ENCODE data around the gene SEC22A. TPM values are rescaled to one million over a fixed set of nuclear protein-coding genes. Genes with fewer than 3 reads are reported as not detected.

SEC22A gene
- total and polyA plus RNA-seq, 12 donors, result 4.6 to 67.2 (median 21.0) TPM

DNA sequence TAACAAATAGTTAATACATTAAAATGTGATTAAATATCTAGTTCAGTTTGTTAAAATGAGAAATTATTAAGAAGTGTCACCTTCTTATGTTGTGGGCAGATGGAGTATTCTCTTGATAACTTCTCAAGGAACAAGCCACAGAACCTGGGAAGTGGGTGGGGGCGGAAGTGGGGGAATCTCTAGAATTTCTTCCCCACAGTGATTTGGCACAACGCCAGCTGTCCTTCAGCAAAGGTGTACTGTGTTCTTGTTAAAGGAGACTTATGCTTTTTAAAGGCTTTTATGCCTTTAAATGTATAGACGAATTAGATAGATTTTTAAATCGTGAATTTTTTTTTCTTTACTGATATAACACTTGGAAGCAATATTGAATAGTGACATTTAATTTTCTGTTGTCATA lies 42.4 kb downstream of the SEC22A start:
- Histone ChIP-seq H3K27ac (no peak overlapping the region), H3K4me3 (no peak overlapping the region), H3K4me1 (replicated peaks in 1 of 2) (peaks cover 0 to 14% of the 10 kb centered on the region in 2 donors), H3K36me3 (replicated peaks in 1 of 2) (no peaks in the 10 kb centered on the region), H3K27me3 (no peaks in the 10 kb centered on the region), H3K9me3 (replicated peaks in 1 of 3) (no peaks in the 10 kb centered on the region)
- intact Hi-C loops (cut with DNase I), result no loop called here
- 70 to 77% (median 74%) methylated on average over 4 of the region's 4 CpGs for WGBS, 4 donors
- TF ChIP-seq POLR2A (IDR thresholded peaks at IDR 0.05), result no peak
- no peak for DNase-seq

GRCh38 chr3:123246866-123247265 lies 45.1 kb downstream of the SEC22A start:
- H3K4me1 ChIP-seq (replicated peaks in 1 of 2), result peaks cover 0 to 14% of the 10 kb centered on the region in 2 donors
- WGBS, 4 donors, result 42 to 60% (median 52%) methylated on average over 3 of the region's 3 CpGs
- H3K9me3 ChIP-seq (replicated peaks in 1 of 3), result no peaks in the 10 kb centered on the region
- H3K4me3 ChIP-seq, result no peak overlapping the region
- no peaks in the 10 kb centered on the region for H3K36me3 ChIP-seq (replicated peaks in 1 of 2)
- no peaks in the 10 kb centered on the region for H3K27me3 ChIP-seq
- no peak overlapping the region for H3K27ac ChIP-seq
- DNase-seq, result peak in 1 of 7 donors; percentile 3
- intact Hi-C loops (cut with DNase I), result no loop called here
- TF ChIP-seq CTCF (IDR thresholded peaks at IDR 0.05) (no peak), POLR2A (IDR thresholded peaks at IDR 0.05) (no peak)

DNA sequence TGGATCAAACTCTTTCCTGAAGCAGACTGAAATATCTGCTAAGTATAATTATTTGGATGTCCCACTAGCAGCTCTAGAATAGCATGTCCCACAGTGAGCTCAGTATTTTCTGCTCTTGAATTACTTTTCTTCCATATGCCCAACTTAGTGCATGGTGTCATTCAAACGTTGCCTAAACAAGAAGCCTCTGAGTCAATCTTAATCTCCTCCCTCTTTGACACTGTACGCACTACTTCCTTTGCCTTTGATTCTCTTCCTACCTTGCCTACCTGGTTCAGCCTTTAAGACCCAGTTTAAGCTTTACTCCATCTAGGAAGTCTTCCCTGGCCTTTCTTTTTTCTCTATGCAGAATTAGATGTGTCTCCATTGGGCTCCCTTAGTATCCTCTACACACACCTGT lies 54.5 kb downstream of the SEC22A start:
- H3K9me3 ChIP-seq (replicated peaks in 1 of 3), result no peaks in the 10 kb centered on the region
- H3K27me3 ChIP-seq, result no peaks in the 10 kb centered on the region
- intact Hi-C loops (cut with DNase I), result loop anchor here in 1 of 2 donors (5.0 kb wide), 1 partner anchor 309 kb away; no protein-coding TSS in a partner anchor
- DNase-seq, result no peak
- TF ChIP-seq CTCF (IDR thresholded peaks at IDR 0.05), result no peak
- peaks cover 0 to 7% of the 10 kb centered on the region in 2 donors for H3K4me1 ChIP-seq (replicated peaks in 1 of 2)
- no peak overlapping the region for H3K27ac ChIP-seq
- H3K4me3 ChIP-seq, result no peak overlapping the region
- peaks cover 0 to 4% of the 10 kb centered on the region in 2 donors for H3K36me3 ChIP-seq (replicated peaks in 1 of 2)
- 63 to 84% (median 76%) methylated on average over 2 of the region's 2 CpGs for WGBS, 4 donors

DNA sequence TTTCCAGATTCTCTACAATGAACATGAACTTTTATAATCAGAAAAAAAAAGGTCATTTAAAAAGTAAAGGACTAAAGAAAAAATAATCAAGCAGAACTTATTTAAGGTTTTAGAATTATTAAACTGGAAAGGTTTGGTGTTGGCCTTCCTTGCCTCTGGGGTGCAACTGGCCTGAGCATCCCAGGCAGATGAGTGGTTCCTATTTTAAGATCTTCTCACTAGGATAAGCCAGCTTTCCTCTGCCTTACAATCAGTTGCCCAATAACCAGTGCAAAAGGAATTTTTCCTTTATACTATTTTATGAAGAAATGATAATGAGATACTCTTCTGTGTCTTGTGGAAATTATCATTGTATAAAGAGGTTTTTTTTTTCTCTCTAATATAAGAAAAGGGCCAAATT lies 56.6 kb downstream of the SEC22A start:
- DNase-seq, result no peak
- H3K4me1 ChIP-seq (replicated peaks in 1 of 2), result peaks cover 0 to 7% of the 10 kb centered on the region in 2 donors
- intact Hi-C loops (cut with DNase I), result loop anchor here in 1 of 2 donors (5.0 kb wide), 1 partner anchor 311 kb away; no protein-coding TSS in a partner anchor
- no peaks in the 10 kb centered on the region for H3K27me3 ChIP-seq
- TF ChIP-seq POLR2A (IDR thresholded peaks at IDR 0.05) (no peak), CTCF (IDR thresholded peaks at IDR 0.05) (no peak)
- H3K36me3 ChIP-seq (replicated peaks in 1 of 2), result no peaks in the 10 kb centered on the region
- H3K9me3 ChIP-seq (replicated peaks in 1 of 3), result no peaks in the 10 kb centered on the region
- no peak overlapping the region for H3K4me3 ChIP-seq
- no peak overlapping the region for H3K27ac ChIP-seq

- DNase-seq, result no peak
- intact Hi-C loops (cut with DNase I), result loop anchor here in 1 of 2 donors (5.0 kb wide), 1 partner anchor 312 kb away; no protein-coding TSS in a partner anchor
- Histone ChIP-seq H3K4me1 (replicated peaks in 1 of 2) (peaks cover 0 to 7% of the 10 kb centered on the region in 2 donors), H3K9me3 (replicated peaks in 1 of 3) (no peaks in the 10 kb centered on the region), H3K36me3 (replicated peaks in 1 of 2) (no peaks in the 10 kb centered on the region), H3K4me3 (no peak overlapping the region), H3K27me3 (no peaks in the 10 kb centered on the region), H3K27ac (no peak overlapping the region)
- peak; percentile 40 to 92 (median 81) for TF ChIP-seq CTCF (IDR thresholded peaks at IDR 0.05)
- no peak for TF ChIP-seq POLR2A (IDR thresholded peaks at IDR 0.05)
- 41 to 51% (median 48%) methylated on average over 3 of the region's 3 CpGs for WGBS, 4 donors
These were observed 57.2 kb downstream of the SEC22A start for GRCh38 chr3:123258811-123259420.

All from adrenal gland (tissue), 12 donors.